GM23338 (cell line): Measurements from ENCODE around the gene RABGAP1L. TPM values are rescaled to one million over a fixed set of nuclear protein-coding genes. Genes with fewer than 3 reads are reported as not detected.

Experiments
- ATAC-seq: fragments of 200-7000 bp; cut with Tn5 transposase; 3 replicates; pipeline ENCODE4 v1.9.1; 2020
- DNase-seq: peaks from one replicate; pipeline ENCODE4 v3.0.0-alpha.2; 2015; ENCODE audit warnings: low spot score
- H2AFZ ChIP-seq: fragments of 200-600 bp; sonication (generic); 2 replicates; pipeline ENCODE4 v1.8.0; 2016; ENCODE audit warnings: antibody characterized with exemption, mild to moderate bottlenecking, moderate library complexity
- H3F3A ChIP-seq: fragments of 200-600 bp; sonication (generic); replicated peaks from 2 replicates; pipeline ENCODE4 v1.8.0; 2017; ENCODE audit warnings: antibody characterized with exemption, mixed run types, low read depth
- H3K27ac ChIP-seq: fragments of 200-600 bp; sonication (generic); 2 replicates; pipeline ENCODE4 v1.6.1; 2016; ENCODE audit warnings: low read depth
- H3K27me3 ChIP-seq: fragments of 200-600 bp; sonication (generic); 2 replicates; pipeline ENCODE4 v1.8.0; 2016; ENCODE audit warnings: mild to moderate bottlenecking, mixed run types, moderate library complexity; ENCODE audit not compliant: insufficient read depth
- H3K36me3 ChIP-seq: fragments of 200-600 bp; sonication (generic); 2 replicates; pipeline ENCODE4 v1.8.0; 2016; ENCODE audit warnings: mild to moderate bottlenecking; ENCODE audit not compliant: insufficient read depth
- H3K4me1 ChIP-seq: fragments of 200-600 bp; sonication (generic); 2 replicates; pipeline ENCODE4 v1.8.0; 2016; ENCODE audit warnings: mild to moderate bottlenecking, moderate library complexity; ENCODE audit not compliant: insufficient read depth
- H3K4me2 ChIP-seq: fragments of 200-600 bp; sonication (generic); 2 replicates; pipeline ENCODE4 v1.7.1; 2017; ENCODE audit warnings: mixed run types
- H3K4me3 ChIP-seq: fragments of 200-600 bp; sonication (generic); 2 replicates; pipeline ENCODE4 v1.6.1; 2016; ENCODE audit warnings: mixed run types
- H3K79me2 ChIP-seq: fragments of 200-600 bp; sonication (generic); replicated peaks from 2 replicates; pipeline ENCODE4 v1.8.0; 2017; ENCODE audit warnings: mild to moderate bottlenecking; ENCODE audit not compliant: insufficient read depth
- H3K9me2 ChIP-seq: fragments of 200-600 bp; sonication (generic); 2 replicates; pipeline ENCODE4 v1.8.0; 2017; ENCODE audit not compliant: insufficient read depth
- H4K20me1 ChIP-seq: fragments of 200-600 bp; sonication (generic); replicated peaks from 2 replicates; pipeline ENCODE4 v1.8.0; 2017; ENCODE audit warnings: mild to moderate bottlenecking; ENCODE audit not compliant: insufficient read depth
- H3K27ac Mint-ChIP-seq: 2 replicates; pipeline ENCODE4 v1.8.0; 2020; ENCODE audit warnings: inconsistent platforms, mild to moderate bottlenecking, moderate library complexity, mixed read lengths
- H3K27me3 Mint-ChIP-seq: 3 replicates; pipeline ENCODE4 v1.8.0; 2022; ENCODE audit warnings: low read depth, mild to moderate bottlenecking, moderate library complexity, mixed read lengths, inconsistent platforms; ENCODE audit not compliant: insufficient read depth, poor library complexity
- H3K36me3 Mint-ChIP-seq: 3 replicates; pipeline ENCODE4 v1.8.0; 2021; ENCODE audit warnings: low read depth, mild to moderate bottlenecking, inconsistent platforms, moderate library complexity, mixed read lengths
- H3K4me1 Mint-ChIP-seq: 3 replicates; pipeline ENCODE4 v1.8.0; 2020; ENCODE audit warnings: mild to moderate bottlenecking, inconsistent platforms, mixed read lengths
- H3K4me3 Mint-ChIP-seq: 3 replicates; pipeline ENCODE4 v1.8.0; 2021; ENCODE audit warnings: moderate library complexity, mild to moderate bottlenecking, inconsistent platforms, mixed read lengths
- H3K9me3 Mint-ChIP-seq: 3 replicates; pipeline ENCODE4 v1.8.0; 2020; ENCODE audit warnings: moderate library complexity, mild to moderate bottlenecking, inconsistent platforms, mixed read lengths
- CREB1 ChIP-seq: fragments of 250-450 bp; sonication (Bioruptor Pico); IDR thresholded peaks from 2 replicates; pipeline ENCODE4 v1.5.0; 2020; ENCODE audit warnings: low read depth, mild to moderate bottlenecking, moderate library complexity
- EZH2 ChIP-seq: fragments of 200-600 bp; sonication (generic); IDR thresholded peaks from one replicate; pipeline ENCODE4 v1.8.0; 2017; ENCODE audit warnings: antibody characterized with exemption, mild to moderate bottlenecking, low read depth; ENCODE audit not compliant: unreplicated experiment
- EZH2phosphoT487 ChIP-seq: fragments of 200-600 bp; sonication (generic); IDR thresholded peaks from one replicate; pipeline ENCODE4 v1.8.1; 2018; ENCODE audit warnings: antibody characterized with exemption; ENCODE audit not compliant: unreplicated experiment
- JUNB ChIP-seq: IDR thresholded peaks from one replicate; pipeline ENCODE4 v1.6.1; 2016; ENCODE audit warnings: antibody characterized with exemption; ENCODE audit not compliant: unreplicated experiment
- NANOG ChIP-seq: IDR thresholded peaks from 2 replicates; pipeline ENCODE4 v1.6.1; 2016; ENCODE audit warnings: antibody characterized with exemption, borderline replicate concordance
- POLR2AphosphoS5 ChIP-seq: IDR thresholded peaks from 2 replicates; pipeline ENCODE4 v1.6.1; 2016; ENCODE audit warnings: antibody characterized with exemption, low read depth
- STAT1 ChIP-seq: IDR thresholded peaks from one replicate; pipeline ENCODE4 v1.6.1; 2016; ENCODE audit warnings: antibody characterized with exemption; ENCODE audit not compliant: unreplicated experiment
- ZNF114 ChIP-seq: fragments of 250-450 bp; sonication (Bioruptor Pico); IDR thresholded peaks from 2 replicates; pipeline ENCODE4 v1.5.0; 2020; ENCODE audit warnings: mild to moderate bottlenecking, moderate library complexity
- ZNF331 ChIP-seq: fragments of 250-450 bp; sonication (Bioruptor Pico); IDR thresholded peaks from 2 replicates; pipeline ENCODE4 v1.5.0; 2020; ENCODE audit warnings: low read depth, mild to moderate bottlenecking, moderate library complexity
- polyA plus RNA-seq: library from polyadenylated mRNA; unstranded; fragments of >200 nt; fragmentation: Nextera tagmentation; extraction: Ambion mirVana; gene quantifications from 2 replicates; pipeline ENCODE4 v1.2.1, GENCODE V29; 2016
- total RNA-seq: library from RNA; depleted of rRNA; stranded (reverse); fragments of >200 nt; shearing (Covaris generic); gene quantifications from 2 replicates; pipeline ENCODE4 v1.2.3, GENCODE V29; 2014
- TF ChIP-seq, protein P1 (sequence below), 2 experiments: fragments of 200-600 bp in 1 of 2; sonication (generic) in 1 of 2; conservative IDR thresholded peaks; 2 replicates each; pipeline versions ENCODE4 v1.5.1 to v1.6.1; 2016 to 2017; ENCODE audit warnings: antibody characterized with exemption in 2 of 2, low read depth in 2 of 2, mild to moderate bottlenecking in 2 of 2, moderate library complexity in 1 of 2
- TF ChIP-seq, protein P2 (sequence below): IDR thresholded peaks from 2 replicates; pipeline ENCODE4 v1.6.1; 2016; ENCODE audit warnings: antibody characterized with exemption
- TF ChIP-seq, protein P3 (sequence below): fragments of 250-450 bp; sonication (Bioruptor Pico); IDR thresholded peaks from 2 replicates; pipeline ENCODE4 v1.5.0; 2020; ENCODE audit warnings: mild to moderate bottlenecking, moderate library complexity
- TF ChIP-seq, protein P4 (sequence below): IDR thresholded peaks from one replicate; pipeline ENCODE4 v1.6.1; 2018; ENCODE audit warnings: antibody characterized with exemption; ENCODE audit not compliant: unreplicated experiment

The RABGAP1L gene
- total and polyA plus RNA-seq, 2 experiments from 2014 or later: 83.2 to 136 TPM

DNA sequence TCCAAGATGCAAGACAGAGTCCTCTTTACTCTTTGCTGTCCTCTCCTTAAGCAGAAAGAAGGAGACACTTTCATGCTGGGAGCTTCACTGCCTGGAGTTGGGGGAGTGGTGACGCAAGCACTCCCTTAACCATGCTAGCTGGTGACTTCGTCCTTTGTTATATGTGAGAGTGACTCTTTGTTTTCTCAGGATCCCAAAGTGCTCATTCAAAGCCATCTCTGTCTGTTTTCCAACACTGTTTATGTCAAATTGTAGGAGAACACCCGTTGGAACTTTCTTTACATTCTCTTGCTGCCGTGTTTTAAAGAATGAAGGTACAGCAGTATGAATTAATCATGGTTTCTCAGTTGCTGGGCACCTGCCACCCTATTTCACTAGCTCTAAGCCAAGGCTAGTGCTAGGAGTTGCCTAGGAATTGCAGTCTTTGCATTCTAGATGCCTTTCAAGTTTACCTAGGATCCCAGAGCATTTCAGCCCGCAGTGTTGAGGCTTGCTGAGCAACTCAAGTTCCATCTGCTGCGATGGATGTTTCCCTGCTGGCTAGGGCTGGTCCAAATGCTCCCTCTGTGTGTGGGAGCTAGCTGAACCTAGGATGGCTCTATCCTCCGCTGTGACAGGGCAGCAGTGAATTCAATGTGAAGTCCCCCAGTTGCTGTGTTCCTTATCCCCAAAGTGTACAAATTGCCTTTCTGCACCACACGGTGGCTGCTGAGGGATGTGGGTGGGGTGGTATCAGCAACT, 205.8 kb downstream of the RABGAP1L start:
- no peak overlapping the region for H3K27ac Mint-ChIP-seq
- Histone ChIP-seq H3F3A (no peaks in the 10 kb centered on the region), H3K4me3 (no peak overlapping the region), H3K4me1 (no peaks in the 10 kb centered on the region), H3K79me2 (no peaks in the 10 kb centered on the region), H2AFZ (no peak overlapping the region), H3K4me2 (no peak overlapping the region), H3K9me2 (no peaks in the 10 kb centered on the region), H3K36me3 (no peaks in the 10 kb centered on the region), H3K27ac (no peak overlapping the region), H4K20me1 (no peaks in the 10 kb centered on the region), H3K27me3 (no peaks in the 10 kb centered on the region)
- no peaks in the 10 kb centered on the region for H3K36me3 Mint-ChIP-seq
- TF ChIP-seq ZNF114 (CRISPR knock-in tag) (no peak), EZH2 (no peak), CREB1 (CRISPR knock-in tag) (no peak), STAT1 (no peak), POLR2AphosphoS5 (no peak), JUNB (no peak), ZNF331 (no peak), NANOG (no peak), EZH2phosphoT487 (no peak)
- TF ChIP-seq, protein P1, sequence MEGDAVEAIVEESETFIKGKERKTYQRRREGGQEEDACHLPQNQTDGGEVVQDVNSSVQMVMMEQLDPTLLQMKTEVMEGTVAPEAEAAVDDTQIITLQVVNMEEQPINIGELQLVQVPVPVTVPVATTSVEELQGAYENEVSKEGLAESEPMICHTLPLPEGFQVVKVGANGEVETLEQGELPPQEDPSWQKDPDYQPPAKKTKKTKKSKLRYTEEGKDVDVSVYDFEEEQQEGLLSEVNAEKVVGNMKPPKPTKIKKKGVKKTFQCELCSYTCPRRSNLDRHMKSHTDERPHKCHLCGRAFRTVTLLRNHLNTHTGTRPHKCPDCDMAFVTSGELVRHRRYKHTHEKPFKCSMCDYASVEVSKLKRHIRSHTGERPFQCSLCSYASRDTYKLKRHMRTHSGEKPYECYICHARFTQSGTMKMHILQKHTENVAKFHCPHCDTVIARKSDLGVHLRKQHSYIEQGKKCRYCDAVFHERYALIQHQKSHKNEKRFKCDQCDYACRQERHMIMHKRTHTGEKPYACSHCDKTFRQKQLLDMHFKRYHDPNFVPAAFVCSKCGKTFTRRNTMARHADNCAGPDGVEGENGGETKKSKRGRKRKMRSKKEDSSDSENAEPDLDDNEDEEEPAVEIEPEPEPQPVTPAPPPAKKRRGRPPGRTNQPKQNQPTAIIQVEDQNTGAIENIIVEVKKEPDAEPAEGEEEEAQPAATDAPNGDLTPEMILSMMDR (conservative IDR thresholded peaks at IDR 0.05; ENCODE audit: low read depth in 2 of 2): no peak
- TF ChIP-seq, protein P2, sequence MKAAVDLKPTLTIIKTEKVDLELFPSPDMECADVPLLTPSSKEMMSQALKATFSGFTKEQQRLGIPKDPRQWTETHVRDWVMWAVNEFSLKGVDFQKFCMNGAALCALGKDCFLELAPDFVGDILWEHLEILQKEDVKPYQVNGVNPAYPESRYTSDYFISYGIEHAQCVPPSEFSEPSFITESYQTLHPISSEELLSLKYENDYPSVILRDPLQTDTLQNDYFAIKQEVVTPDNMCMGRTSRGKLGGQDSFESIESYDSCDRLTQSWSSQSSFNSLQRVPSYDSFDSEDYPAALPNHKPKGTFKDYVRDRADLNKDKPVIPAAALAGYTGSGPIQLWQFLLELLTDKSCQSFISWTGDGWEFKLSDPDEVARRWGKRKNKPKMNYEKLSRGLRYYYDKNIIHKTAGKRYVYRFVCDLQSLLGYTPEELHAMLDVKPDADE: no peak
- TF ChIP-seq, protein P3, sequence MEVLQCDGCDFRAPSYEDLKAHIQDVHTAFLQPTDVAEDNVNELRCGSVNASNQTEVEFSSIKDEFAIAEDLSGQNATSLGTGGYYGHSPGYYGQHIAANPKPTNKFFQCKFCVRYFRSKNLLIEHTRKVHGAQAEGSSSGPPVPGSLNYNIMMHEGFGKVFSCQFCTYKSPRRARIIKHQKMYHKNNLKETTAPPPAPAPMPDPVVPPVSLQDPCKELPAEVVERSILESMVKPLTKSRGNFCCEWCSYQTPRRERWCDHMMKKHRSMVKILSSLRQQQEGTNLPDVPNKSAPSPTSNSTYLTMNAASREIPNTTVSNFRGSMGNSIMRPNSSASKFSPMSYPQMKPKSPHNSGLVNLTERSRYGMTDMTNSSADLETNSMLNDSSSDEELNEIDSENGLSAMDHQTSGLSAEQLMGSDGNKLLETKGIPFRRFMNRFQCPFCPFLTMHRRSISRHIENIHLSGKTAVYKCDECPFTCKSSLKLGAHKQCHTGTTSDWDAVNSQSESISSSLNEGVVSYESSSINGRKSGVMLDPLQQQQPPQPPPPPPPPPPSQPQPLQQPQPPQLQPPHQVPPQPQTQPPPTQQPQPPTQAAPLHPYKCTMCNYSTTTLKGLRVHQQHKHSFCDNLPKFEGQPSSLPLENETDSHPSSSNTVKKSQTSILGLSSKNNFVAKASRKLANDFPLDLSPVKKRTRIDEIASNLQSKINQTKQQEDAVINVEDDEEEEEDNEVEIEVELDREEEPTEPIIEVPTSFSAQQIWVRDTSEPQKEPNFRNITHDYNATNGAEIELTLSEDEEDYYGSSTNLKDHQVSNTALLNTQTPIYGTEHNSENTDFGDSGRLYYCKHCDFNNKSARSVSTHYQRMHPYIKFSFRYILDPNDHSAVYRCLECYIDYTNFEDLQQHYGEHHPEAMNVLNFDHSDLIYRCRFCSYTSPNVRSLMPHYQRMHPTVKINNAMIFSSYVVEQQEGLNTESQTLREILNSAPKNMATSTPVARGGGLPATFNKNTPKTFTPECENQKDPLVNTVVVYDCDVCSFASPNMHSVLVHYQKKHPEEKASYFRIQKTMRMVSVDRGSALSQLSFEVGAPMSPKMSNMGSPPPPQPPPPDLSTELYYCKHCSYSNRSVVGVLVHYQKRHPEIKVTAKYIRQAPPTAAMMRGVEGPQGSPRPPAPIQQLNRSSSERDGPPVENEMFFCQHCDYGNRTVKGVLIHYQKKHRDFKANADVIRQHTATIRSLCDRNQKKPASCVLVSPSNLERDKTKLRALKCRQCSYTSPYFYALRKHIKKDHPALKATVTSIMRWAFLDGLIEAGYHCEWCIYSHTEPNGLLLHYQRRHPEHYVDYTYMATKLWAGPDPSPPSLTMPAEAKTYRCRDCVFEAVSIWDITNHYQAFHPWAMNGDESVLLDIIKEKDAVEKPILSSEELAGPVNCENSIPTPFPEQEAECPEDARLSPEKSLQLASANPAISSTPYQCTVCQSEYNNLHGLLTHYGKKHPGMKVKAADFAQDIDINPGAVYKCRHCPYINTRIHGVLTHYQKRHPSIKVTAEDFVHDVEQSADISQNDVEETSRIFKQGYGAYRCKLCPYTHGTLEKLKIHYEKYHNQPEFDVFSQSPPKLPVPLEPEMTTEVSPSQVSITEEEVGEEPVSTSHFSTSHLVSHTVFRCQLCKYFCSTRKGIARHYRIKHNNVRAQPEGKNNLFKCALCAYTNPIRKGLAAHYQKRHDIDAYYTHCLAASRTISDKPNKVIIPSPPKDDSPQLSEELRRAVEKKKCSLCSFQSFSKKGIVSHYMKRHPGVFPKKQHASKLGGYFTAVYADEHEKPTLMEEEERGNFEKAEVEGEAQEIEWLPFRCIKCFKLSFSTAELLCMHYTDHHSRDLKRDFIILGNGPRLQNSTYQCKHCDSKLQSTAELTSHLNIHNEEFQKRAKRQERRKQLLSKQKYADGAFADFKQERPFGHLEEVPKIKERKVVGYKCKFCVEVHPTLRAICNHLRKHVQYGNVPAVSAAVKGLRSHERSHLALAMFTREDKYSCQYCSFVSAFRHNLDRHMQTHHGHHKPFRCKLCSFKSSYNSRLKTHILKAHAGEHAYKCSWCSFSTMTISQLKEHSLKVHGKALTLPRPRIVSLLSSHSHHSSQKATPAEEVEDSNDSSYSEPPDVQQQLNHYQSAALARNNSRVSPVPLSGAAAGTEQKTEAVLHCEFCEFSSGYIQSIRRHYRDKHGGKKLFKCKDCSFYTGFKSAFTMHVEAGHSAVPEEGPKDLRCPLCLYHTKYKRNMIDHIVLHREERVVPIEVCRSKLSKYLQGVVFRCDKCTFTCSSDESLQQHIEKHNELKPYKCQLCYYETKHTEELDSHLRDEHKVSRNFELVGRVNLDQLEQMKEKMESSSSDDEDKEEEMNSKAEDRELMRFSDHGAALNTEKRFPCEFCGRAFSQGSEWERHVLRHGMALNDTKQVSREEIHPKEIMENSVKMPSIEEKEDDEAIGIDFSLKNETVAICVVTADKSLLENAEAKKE (CRISPR knock-in tag): no peak
- TF ChIP-seq, protein P4, sequence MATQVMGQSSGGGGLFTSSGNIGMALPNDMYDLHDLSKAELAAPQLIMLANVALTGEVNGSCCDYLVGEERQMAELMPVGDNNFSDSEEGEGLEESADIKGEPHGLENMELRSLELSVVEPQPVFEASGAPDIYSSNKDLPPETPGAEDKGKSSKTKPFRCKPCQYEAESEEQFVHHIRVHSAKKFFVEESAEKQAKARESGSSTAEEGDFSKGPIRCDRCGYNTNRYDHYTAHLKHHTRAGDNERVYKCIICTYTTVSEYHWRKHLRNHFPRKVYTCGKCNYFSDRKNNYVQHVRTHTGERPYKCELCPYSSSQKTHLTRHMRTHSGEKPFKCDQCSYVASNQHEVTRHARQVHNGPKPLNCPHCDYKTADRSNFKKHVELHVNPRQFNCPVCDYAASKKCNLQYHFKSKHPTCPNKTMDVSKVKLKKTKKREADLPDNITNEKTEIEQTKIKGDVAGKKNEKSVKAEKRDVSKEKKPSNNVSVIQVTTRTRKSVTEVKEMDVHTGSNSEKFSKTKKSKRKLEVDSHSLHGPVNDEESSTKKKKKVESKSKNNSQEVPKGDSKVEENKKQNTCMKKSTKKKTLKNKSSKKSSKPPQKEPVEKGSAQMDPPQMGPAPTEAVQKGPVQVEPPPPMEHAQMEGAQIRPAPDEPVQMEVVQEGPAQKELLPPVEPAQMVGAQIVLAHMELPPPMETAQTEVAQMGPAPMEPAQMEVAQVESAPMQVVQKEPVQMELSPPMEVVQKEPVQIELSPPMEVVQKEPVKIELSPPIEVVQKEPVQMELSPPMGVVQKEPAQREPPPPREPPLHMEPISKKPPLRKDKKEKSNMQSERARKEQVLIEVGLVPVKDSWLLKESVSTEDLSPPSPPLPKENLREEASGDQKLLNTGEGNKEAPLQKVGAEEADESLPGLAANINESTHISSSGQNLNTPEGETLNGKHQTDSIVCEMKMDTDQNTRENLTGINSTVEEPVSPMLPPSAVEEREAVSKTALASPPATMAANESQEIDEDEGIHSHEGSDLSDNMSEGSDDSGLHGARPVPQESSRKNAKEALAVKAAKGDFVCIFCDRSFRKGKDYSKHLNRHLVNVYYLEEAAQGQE: no peak
- H3K4me3 Mint-ChIP-seq: no peak overlapping the region
- ATAC-seq: no peak
- no peaks in the 10 kb centered on the region for H3K9me3 Mint-ChIP-seq
- no peaks in the 10 kb centered on the region for H3K4me1 Mint-ChIP-seq
- no peak for DNase-seq
- peaks cover 5% of the 10 kb centered on the region for H3K27me3 Mint-ChIP-seq
